Uterus (tissue), 2 donors: Measurements from ENCODE around the gene DIRAS3.

ENCODE experiments used
- POLR2A ChIP-seq, 2 donors: fragments of 450-650 bp; IDR thresholded peaks; one replicate each; pipeline ENCODE4 v1.6.1; 2016; ENCODE audit warnings: antibody characterized with exemption in 2 of 2, mild to moderate bottlenecking in 1 of 2, moderate library complexity in 1 of 2
- TF ChIP-seq, protein P1 (sequence below), 4 experiments: fragments of 200-600 bp in 2 of 4; fragments of 450-650 bp in 2 of 4; sonication (generic) in 2 of 4; IDR thresholded peaks; one replicate each; pipeline ENCODE4 v1.5.1; 2016 to 2019; ENCODE audit warnings: antibody characterized with exemption in 4 of 4, mild to moderate bottlenecking in 2 of 4, moderate library complexity in 1 of 4

DNA sequence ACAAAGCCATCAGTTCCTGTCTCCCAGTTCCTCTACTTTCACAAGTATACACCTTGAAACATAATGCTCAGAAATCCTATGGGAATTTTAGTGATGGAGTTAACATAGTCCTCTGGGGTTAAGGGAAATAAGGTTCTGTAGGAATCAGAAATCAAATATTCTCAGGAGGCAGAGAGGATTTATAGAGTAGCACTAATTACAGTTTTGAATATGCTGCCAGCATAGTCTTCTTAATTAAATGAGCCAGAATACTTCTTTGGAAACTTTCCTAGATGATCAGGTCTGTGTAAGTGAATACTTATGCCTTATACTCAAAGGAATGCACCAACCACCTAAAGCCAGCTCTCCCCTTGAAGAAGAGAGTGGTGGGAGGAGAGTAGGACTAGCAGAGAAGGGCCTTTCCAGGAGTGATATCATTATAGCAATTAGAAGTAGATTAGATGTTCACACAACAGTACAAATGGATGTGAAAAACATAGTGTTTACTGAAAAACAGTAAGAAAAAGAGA is 31.4 kb upstream of the DIRAS3 start:
- TF ChIP-seq, protein P1, sequence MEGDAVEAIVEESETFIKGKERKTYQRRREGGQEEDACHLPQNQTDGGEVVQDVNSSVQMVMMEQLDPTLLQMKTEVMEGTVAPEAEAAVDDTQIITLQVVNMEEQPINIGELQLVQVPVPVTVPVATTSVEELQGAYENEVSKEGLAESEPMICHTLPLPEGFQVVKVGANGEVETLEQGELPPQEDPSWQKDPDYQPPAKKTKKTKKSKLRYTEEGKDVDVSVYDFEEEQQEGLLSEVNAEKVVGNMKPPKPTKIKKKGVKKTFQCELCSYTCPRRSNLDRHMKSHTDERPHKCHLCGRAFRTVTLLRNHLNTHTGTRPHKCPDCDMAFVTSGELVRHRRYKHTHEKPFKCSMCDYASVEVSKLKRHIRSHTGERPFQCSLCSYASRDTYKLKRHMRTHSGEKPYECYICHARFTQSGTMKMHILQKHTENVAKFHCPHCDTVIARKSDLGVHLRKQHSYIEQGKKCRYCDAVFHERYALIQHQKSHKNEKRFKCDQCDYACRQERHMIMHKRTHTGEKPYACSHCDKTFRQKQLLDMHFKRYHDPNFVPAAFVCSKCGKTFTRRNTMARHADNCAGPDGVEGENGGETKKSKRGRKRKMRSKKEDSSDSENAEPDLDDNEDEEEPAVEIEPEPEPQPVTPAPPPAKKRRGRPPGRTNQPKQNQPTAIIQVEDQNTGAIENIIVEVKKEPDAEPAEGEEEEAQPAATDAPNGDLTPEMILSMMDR (IDR thresholded peaks at IDR 0.05) = no peak
- no peak for TF ChIP-seq POLR2A (IDR thresholded peaks at IDR 0.05)
